B cell (primary cell): ENCODE results near the gene PCSK2. TPM values are rescaled to one million over a fixed set of nuclear protein-coding genes. Genes with fewer than 3 reads are reported as not detected.

Source experiments
- ATAC-seq: fragments of 200-7000 bp; cut with Tn5 transposase; one replicate; pipeline ENCODE4 v1.10.0; 2021; ENCODE audit warnings: low read depth, mild to moderate bottlenecking, moderate number of reproducible peaks, moderate library complexity
- CTCF ChIA-PET: fragments of 350-600 bp; sonication (Branson Sonifier 250); formaldehyde crosslinking; loops from one replicate; lab custom pipeline; 2021; ENCODE audit warnings: antibody characterized with exemption, inconsistent platforms; lab: Charles Lee
- POLR2A ChIA-PET: fragments of 350-600 bp; sonication (Branson Sonifier 250); formaldehyde crosslinking; loops from one replicate; lab custom pipeline; 2021; ENCODE audit warnings: antibody characterized with exemption; lab: Charles Lee
- DNase-seq: peaks from one replicate; pipeline ENCODE4 v3.0.0; 2013
- H2AFZ ChIP-seq: 2 replicates; pipeline ENCODE4 v1.6.1; 2012; ENCODE audit warnings: mild to moderate bottlenecking, low read depth, low read length; ENCODE audit not compliant: insufficient read depth, poor library complexity, severe bottlenecking
- H3K27ac ChIP-seq, 2 donors: 1 replicate in 1 of 2; 2 replicates in 1 of 2; pipeline ENCODE4 v1.5.1; 2012 to 2013; ENCODE audit warnings: low read length in 2 of 2, mild to moderate bottlenecking in 2 of 2, moderate library complexity in 1 of 2
- H3K27me3 ChIP-seq, 4 experiments: fragments of 200-600 bp in 1 of 4; sonication (generic) in 1 of 4; replicated peaks in 1 of 4; 1 replicate in 2 of 4; 2 replicates in 2 of 4; pipeline versions ENCODE4 v1.6.1 to v1.7.0; 2013 to 2016; ENCODE audit warnings: low read length in 3 of 4, mild to moderate bottlenecking in 2 of 4, mixed read lengths in 1 of 4, moderate library complexity in 1 of 4; ENCODE audit not compliant: insufficient read depth in 4 of 4, control insufficient read depth in 3 of 4; ENCODE audit errors: control extremely low read depth in 1 of 4
- H3K36me3 ChIP-seq, 2 experiments: replicated peaks in 1 of 2; 1 replicate in 1 of 2; 2 replicates in 1 of 2; pipeline versions ENCODE4 v1.6.1 to v1.7.1; 2013; ENCODE audit warnings: low read length in 1 of 2; ENCODE audit not compliant: insufficient read depth in 2 of 2, control insufficient read depth in 1 of 2; ENCODE audit errors: control extremely low read depth in 1 of 2, extremely low read depth in 1 of 2
- H3K4me1 ChIP-seq, 2 donors: fragments of 200-600 bp in 1 of 2; sonication (generic) in 1 of 2; 1 replicate in 1 of 2; 2 replicates in 1 of 2; pipeline versions ENCODE4 v1.5.1 to v1.6.1; 2013 to 2017; ENCODE audit warnings: low read length in 2 of 2; ENCODE audit not compliant: control insufficient read depth in 2 of 2, insufficient read depth in 2 of 2
- H3K4me2 ChIP-seq: replicated peaks from 2 replicates; pipeline ENCODE3; 2012; ENCODE audit warnings: mild to moderate bottlenecking, low read depth, low read length; ENCODE audit not compliant: poor library complexity, severe bottlenecking
- H3K4me3 ChIP-seq, 5 experiments: fragments of 200-600 bp in 1 of 5; sonication (generic) in 1 of 5; 1 replicate in 3 of 5; 2 replicates in 2 of 5; pipeline versions ENCODE4 v1.5.1 to v1.7.0; 2011 to 2016; ENCODE audit warnings: low read length in 4 of 5, mild to moderate bottlenecking in 4 of 5, low read depth in 2 of 5, control low read depth in 1 of 5, moderate library complexity in 1 of 5; ENCODE audit not compliant: insufficient read depth in 1 of 5; ENCODE audit errors: control extremely low read depth in 1 of 5, extremely low read depth in 1 of 5
- H3K79me2 ChIP-seq: fragments of 200-600 bp; sonication (generic); one replicate; pipeline ENCODE4 v1.6.0; 2016; ENCODE audit warnings: low read length; ENCODE audit not compliant: control insufficient read depth, insufficient read depth
- H3K9ac ChIP-seq: fragments of 200-600 bp; sonication (generic); 2 replicates; pipeline ENCODE4 v1.6.1; 2017; ENCODE audit warnings: mild to moderate bottlenecking, low read length, moderate library complexity
- H3K9me3 ChIP-seq, 3 donors: one replicate each; pipeline versions ENCODE4 v1.6.1 to v1.7.1; 2013; ENCODE audit warnings: low read length in 2 of 3; ENCODE audit not compliant: control insufficient read depth in 2 of 3, insufficient read depth in 1 of 3; ENCODE audit errors: control extremely low read depth in 1 of 3
- H4K20me1 ChIP-seq: 2 replicates; pipeline ENCODE4 v1.6.0; 2012; ENCODE audit warnings: mild to moderate bottlenecking, low read length; ENCODE audit not compliant: insufficient read depth, control insufficient read depth, poor library complexity, severe bottlenecking
- H3K27ac Mint-ChIP-seq: one replicate; pipeline ENCODE4 v1.8.0; 2021; ENCODE audit warnings: mixed read lengths
- H3K27me3 Mint-ChIP-seq: one replicate; pipeline ENCODE4 v1.8.0; 2021; ENCODE audit warnings: mixed read lengths
- H3K4me1 Mint-ChIP-seq: one replicate; pipeline ENCODE4 v1.8.0; 2021; ENCODE audit warnings: mixed read lengths
- H3K4me3 Mint-ChIP-seq: one replicate; pipeline ENCODE4 v1.8.0; 2021; ENCODE audit warnings: mixed read lengths
- H3K9me3 Mint-ChIP-seq: one replicate; pipeline ENCODE4 v1.8.0; 2022; ENCODE audit warnings: mixed read lengths; ENCODE audit not compliant: insufficient read depth
- CTCF ChIP-seq: fragments of 200-600 bp; IDR thresholded peaks from one replicate; pipeline ENCODE4 v1.8.0; 2022; ENCODE audit warnings: antibody characterized with exemption, mild to moderate bottlenecking
- EZH2 ChIP-seq: IDR thresholded peaks from 2 replicates; pipeline ENCODE4 v1.6.1; 2012; ENCODE audit warnings: borderline replicate concordance, low read depth, mild to moderate bottlenecking, moderate library complexity, low read length; ENCODE audit not compliant: insufficient read depth, poor library complexity, severe bottlenecking
- WGBS: methylation state at CpG from one replicate; pipeline ENCODE4 v1.1.5; 2013; ENCODE audit warnings: missing lambda C conversion rate; ENCODE audit not compliant: insufficient coverage; 5-methylcytosine and 5-hydroxymethylcytosine counted together
- intact Hi-C: fragments of 100-400 bp; cut with micrococcal nuclease; formaldehyde crosslinking; loops from one replicate; pipeline ENCODE4 v1.10.0; 2022
- polyA plus RNA-seq: library from polyadenylated mRNA; depleted of rRNA; stranded (reverse); fragments of >200 nt; gene quantifications from 2 replicates; pipeline ENCODE4 v1.2.3, GENCODE V29; 2012
- total RNA-seq, 2 donors: library from RNA; stranded (reverse); fragments of 120-200 nt in 1 of 2; gene quantifications; 1 replicate in 1 of 2; 2 replicates in 1 of 2; pipeline versions ENCODE4 v1.2.3 to v1.2.4, GENCODE V29; 2013 to 2022

The PCSK2 gene
- total and polyA plus RNA-seq, 2 donors (not counting 1 experiment from before 2014, with no cell fraction given) = not detected

- ATAC-seq = no peak
- CTCF ChIA-PET = interaction anchor here (0.7 kb wide), 1 partner anchor 779 kb away, joined by 3 read pairs; no protein-coding TSS in a partner anchor
- POLR2A ChIA-PET = no interaction called here
These were observed 196.9 kb downstream of the PCSK2 start for GRCh38 chr20:17423782-17424181.

GRCh38 chr20:17427638-17428037, 200.8 kb downstream of the PCSK2 start:
- no peak for DNase-seq
- 100% methylated on average over 1 of the region's 2 CpGs for WGBS
- no peak for ATAC-seq
- H4K20me1 ChIP-seq = no peaks in the 10 kb centered on the region
- Mint-ChIP-seq H3K9me3 (peaks cover 2% of the 10 kb centered on the region), H3K27ac (no peak overlapping the region), H3K4me3 (no peak overlapping the region), H3K4me1 (no peaks in the 10 kb centered on the region), H3K27me3 (peaks cover 13% of the 10 kb centered on the region)
- ChIA-PET CTCF (interaction anchor here (0.6 kb wide), 1 partner anchor 21 kb away, joined by 3 read pairs; no protein-coding TSS in a partner anchor), POLR2A (no interaction called here)
- H3K36me3 ChIP-seq = no peaks in the 10 kb centered on the region
- no peaks in the 10 kb centered on the region for H3K9me3 ChIP-seq
- H3K27me3 ChIP-seq = peaks cover 0 to 11% (median 2%) of the 10 kb centered on the region in 4 experiments
- no peak overlapping the region for H3K9ac ChIP-seq
- no peaks in the 10 kb centered on the region for H3K79me2 ChIP-seq
- intact Hi-C loops = no loop called here
- H3K4me1 ChIP-seq = no peaks in the 10 kb centered on the region
- no peak overlapping the region for H3K27ac ChIP-seq
- H2AFZ ChIP-seq = no peak overlapping the region
- no peak overlapping the region for H3K4me2 ChIP-seq
- no peak for TF ChIP-seq EZH2
- no peak for TF ChIP-seq CTCF
- no peak overlapping the region for H3K4me3 ChIP-seq

More at GRCh38 chr20:17423782-17424181, 196.9 kb downstream of the PCSK2 start:
- Mint-ChIP-seq H3K27ac (no peak overlapping the region), H3K27me3 (peaks cover 2% of the 10 kb centered on the region), H3K4me3 (no peak overlapping the region), H3K9me3 (peaks cover 2% of the 10 kb centered on the region), H3K4me1 (no peaks in the 10 kb centered on the region)
- TF ChIP-seq CTCF = no peak
- TF ChIP-seq EZH2 = no peak
- no peak overlapping the region for H2AFZ ChIP-seq
- no peak overlapping the region for H3K4me3 ChIP-seq
- H3K27ac ChIP-seq = no peak overlapping the region
- H3K9ac ChIP-seq = no peak overlapping the region
- H3K9me3 ChIP-seq = no peaks in the 10 kb centered on the region
- H4K20me1 ChIP-seq = no peaks in the 10 kb centered on the region
- no peaks in the 10 kb centered on the region for H3K36me3 ChIP-seq
- no peaks in the 10 kb centered on the region for H3K79me2 ChIP-seq
- DNase-seq = no peak
- intact Hi-C loops = no loop called here
- H3K4me2 ChIP-seq = no peak overlapping the region
- H3K4me1 ChIP-seq = no peaks in the 10 kb centered on the region
- peaks cover 0 to 4% (median 2%) of the 10 kb centered on the region in 4 experiments for H3K27me3 ChIP-seq
